HG03066 (cell line): ENCODE measurements around the gene REEP2.

Experiments
- ATAC-seq: cut with Tn5 transposase; IDR thresholded peaks from one replicate; pipeline ENCODE4 v1.9.1; 2021; ENCODE audit warnings: low read depth; ENCODE audit not compliant: unreplicated experiment

The REEP2 gene

GRCh38 chr5:138448481-138449398 is 9.9 kb downstream of the REEP2 start:
- ATAC-seq: no peak

- ATAC-seq: peak; percentile 81
Observed at GRCh38 chr5:138449501-138450239, 10.8 kb downstream of the REEP2 start.

GRCh38 chr5:138450971-138451370 is 12.1 kb downstream of the REEP2 start:
- no peak for ATAC-seq

- no peak for ATAC-seq
Observed at GRCh38 chr5:138452720-138453119, 13.9 kb downstream of the REEP2 start.

DNA sequence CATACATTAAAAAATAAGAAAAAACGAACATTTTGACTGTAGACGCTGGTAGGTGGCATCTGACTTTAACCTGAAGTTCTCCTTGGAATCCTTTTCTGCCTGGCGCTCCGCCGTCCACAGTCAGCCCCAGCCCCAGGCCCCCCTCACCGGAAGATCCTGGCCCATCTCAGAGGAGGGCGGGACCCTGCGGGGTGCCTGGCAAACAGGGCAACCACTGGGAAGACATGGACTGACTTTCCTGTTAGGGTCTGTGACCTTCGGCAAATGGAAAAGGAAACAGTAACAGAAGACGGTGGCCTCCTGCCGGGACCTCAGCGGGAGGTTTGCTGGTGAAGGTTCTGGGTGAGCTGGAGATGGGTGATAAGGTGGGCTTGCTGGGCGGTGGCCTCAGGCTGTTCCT is 14.7 kb downstream of the REEP2 start:
- ATAC-seq: no peak

DNA sequence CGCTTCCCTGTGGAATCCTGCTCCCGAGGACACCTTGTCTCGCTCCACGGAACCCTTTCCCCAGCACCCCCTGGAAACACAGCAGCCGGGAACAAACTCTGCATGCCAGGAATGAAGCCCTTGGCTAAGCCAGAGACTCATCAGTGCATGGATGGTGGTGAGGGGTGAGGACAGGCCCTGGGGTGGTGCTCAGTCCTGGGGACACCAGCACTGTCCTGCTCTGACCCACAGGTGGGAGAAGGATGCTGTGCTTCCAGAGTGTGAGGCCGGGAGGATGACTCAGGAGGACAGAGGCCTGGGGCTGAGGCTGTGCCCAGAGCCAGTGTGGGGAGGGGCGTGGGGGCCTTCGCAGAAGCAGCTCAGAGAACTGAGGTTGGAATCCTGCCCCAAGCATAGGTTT is 15.3 kb downstream of the REEP2 start:
- ATAC-seq: no peak

DNA sequence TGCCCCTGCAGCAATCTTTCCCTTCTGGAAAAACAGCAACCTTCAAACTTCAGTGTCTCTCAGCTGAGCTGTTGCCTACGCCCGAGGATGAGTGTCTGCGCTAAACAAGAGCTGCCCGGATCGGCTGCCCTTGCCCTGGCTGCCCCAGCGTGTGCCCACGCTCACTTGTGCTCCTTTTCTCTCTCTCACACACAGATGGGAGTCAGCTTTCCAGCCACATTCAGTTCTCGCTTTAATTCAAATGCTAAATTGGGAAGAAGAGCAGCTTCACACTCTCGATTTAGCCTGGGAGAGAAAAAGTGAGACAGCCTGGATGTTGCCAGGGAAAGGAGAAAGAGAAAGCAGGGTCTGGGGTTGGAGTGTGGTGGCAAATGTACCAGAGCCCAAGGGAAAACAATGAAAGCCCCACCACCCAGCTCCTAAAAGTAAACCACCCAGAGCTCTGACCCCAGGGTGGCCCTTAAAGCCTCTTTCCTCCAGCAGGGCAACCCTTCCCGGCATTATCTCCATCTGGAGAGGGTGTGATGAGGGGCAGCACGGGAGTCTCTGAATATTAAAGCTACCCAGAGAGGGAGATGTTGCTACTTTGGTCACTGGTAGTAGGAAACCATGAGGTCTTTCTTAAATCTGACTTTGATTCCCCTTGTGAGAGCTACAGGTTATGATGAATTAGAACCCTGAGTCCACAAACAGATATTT is 16.5 kb downstream of the REEP2 start:
- no peak for ATAC-seq

DNA sequence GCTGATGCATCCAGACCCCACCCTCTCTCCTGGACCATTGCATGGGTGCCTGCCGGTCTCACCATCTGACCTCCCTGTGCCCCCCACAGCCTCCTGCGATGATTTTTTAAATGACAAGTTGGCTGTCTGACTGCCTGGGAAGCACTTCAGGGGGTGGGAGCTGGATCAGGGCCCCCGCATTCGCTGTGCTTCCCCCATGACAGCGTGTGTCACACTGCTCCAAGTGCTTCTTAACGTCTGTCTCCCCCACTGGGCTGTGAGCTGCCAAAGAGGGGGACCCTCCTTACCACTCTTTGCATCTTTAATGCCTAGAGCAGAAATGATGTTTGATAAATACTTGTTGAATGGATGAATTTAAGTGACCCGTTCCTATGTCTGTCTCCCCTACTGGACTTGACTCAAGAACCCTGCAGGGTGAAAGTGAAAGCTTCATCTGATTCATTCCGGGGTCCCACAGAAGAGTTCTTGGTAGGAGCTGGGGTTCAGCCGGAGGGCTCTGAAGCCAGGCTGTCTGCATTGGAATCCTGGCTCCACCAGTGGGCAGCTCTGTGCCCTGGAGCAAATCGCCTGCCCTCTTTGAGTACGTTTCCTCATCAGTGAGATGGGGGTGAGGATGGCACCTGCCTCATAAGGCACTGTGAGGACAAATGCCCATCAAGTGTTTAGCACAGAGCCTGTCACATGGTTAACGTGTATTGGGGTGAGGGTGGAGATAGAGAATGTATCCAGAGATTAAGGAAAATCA is 18.8 kb downstream of the REEP2 start:
- no peak for ATAC-seq

GRCh38 chr5:138458384-138458783 is 19.5 kb downstream of the REEP2 start:
- ATAC-seq: no peak

- no peak for ATAC-seq
Observed at GRCh38 chr5:138458856-138459255, 20.0 kb downstream of the REEP2 start.

DNA sequence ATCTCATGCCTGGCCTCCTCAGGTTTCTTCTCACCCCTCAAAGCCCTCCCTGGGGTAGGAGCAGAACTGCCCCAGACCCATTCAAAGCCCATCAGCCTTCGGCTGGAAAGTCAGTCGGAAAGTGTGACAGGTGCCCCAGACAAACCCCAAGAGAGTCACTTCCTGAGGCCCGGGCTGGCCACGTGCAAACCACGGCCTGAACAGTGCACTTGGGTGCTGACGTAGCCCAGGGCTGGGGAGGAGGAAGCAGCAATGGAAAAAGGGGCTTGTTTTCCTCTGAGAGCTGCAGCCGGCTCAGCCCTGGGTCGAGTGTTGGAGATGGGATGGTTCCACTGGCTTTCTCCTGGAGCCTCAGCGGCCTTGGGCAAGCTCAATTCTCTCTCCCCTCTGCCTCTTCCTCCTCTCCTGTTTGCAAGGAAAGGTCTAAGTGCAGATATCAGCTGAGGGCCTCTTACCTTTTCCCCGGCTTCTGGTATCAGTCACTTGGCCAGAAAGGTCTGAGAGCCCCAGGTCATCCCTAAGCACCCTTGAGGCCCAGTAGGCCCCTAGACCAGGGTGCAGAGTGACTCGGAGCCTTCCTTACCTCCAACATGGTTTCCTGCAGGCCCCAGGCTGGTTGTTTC is 20.6 kb downstream of the REEP2 start:
- ATAC-seq: no peak

GRCh38 chr5:138460032-138460693 is 21.3 kb downstream of the REEP2 start:
- ATAC-seq: no peak

DNA sequence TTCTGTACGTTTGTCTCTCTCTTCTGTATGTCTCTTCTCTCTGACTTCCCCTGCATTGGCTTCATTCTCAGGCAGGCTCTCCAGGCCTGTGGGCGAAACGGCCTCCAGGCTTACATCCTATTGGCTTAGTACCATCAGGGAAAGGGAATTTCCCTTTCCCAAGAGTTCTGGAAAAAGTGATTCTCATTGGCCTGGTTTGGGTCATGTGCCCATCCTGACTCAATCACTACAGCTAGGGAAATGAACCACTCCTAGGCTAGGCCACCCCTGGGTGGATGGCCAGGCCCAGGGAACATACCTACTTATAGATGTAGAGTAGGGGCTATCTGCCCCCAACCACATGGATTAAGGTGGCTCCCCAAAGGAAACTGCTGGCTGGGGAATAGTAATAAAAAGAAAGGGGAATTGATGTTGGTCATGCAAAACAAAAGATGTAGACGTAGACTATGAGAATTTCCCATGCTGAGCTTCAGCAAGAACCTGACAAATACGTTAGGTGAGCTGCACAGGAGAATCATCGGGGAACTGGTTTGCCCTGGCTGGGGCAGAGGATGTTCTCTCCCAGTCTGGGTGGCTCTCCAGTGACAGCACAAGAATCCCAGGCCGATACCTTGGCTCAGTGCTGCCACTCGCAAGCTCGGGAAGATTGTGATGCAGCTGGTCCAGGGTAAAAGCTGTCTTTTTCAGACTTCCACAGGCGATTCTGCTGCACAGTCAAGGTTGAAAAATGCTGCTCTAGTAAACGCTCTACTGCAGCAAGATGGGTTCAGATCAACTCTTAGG is 22.7 kb downstream of the REEP2 start:
- ATAC-seq: no peak

GRCh38 chr5:138463419-138464007 is 24.7 kb downstream of the REEP2 start:
- ATAC-seq: no peak

DNA sequence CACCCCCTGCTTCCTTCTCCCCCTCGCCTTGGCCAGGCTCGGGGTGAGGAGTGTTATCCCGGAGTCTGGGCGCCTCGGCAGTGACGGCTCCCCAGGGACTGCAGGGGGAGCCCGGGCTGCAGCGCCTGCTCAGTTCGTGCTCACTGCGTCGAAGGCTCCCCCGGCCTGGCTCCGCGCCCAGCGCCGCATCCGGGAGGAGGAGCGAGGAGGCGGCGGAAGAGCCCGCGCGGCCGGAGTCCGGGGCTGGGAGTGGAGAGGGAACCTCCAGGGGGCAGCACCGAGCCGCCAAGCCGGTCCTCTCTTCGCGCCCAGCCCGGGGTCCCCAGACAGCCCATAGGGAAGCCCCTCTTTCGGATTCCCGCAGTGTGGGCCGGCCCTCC is 25.1 kb downstream of the REEP2 start:
- ATAC-seq: peak; percentile 47

DNA sequence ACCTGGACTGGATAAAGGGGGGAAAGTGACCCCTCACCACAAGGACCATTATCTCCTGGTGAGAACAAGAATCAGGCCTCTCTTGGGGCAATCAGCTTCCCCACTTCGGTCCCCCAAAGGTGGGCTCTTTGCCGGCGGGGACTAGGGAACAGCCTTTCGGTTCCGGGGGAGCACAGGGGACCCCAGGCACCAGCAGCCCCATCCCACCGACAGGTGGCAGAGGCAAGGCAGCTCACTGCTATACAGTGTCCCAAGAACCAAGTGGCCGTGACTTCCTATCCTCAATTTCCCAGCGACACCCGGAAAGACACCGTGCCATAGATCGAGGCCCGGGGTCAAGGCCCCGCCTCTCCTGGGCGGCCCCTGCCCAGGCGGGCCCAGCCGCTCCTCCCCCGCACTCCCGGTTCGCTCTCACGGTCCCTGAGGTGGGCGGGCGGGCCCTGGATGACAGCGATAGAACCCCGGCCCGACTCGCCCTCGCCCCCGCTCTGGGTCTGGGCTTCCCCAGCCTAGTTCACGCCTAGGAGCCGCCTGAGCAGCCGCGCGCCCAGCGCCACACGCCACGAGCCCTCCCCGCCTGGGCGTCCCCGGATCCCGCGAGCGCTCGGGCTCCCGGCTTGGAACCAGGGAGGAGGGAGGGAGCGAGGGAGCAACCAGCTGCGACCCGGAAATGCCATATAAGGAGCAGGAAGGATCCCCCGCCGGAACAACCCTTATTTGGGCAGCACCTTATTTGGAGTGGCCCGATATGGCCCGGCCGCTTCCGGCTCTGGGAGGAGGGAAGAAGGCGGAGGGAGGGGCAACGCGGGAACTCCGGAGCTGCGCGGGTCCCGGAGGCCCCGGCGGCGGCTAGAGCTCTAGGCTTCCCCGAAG is 25.8 kb downstream of the REEP2 start:
- ATAC-seq: peak; percentile 77
